HepG2 (cell line): ENCODE results near the gene CYP27A1. TPM values are rescaled to one million over a fixed set of nuclear protein-coding genes. Genes with fewer than 3 reads are reported as not detected.

Source experiments
- CHD2 ChIP-seq: IDR thresholded peaks from 2 replicates; pipeline ENCODE4 v1.6.1; 2011; ENCODE audit warnings: low read depth, low read length, improper control_type of control experiment
- KLF6 ChIP-seq: IDR thresholded peaks from 2 replicates; pipeline ENCODE4 v1.8.0; 2016; ENCODE audit warnings: missing biosample characterization, missing genetic modification reagents
- NFYC ChIP-seq: IDR thresholded peaks from 2 replicates; pipeline ENCODE4 v1.6.1; 2016; ENCODE audit warnings: missing genetic modification reagents, missing compliant biosample characterization
- PHF21A ChIP-seq: sonication (generic); formaldehyde crosslinking; IDR thresholded peaks from 2 replicates; pipeline ENCODE4 v1.5.0; 2020; ENCODE audit warnings: mild to moderate bottlenecking, missing genetic modification reagents
- RBAK ChIP-seq: sonication (generic); formaldehyde crosslinking; IDR thresholded peaks from 2 replicates; pipeline ENCODE4 v1.5.1; 2020; ENCODE audit warnings: mild to moderate bottlenecking, missing genetic modification reagents
- SETDB1 ChIP-seq: sonication (generic); formaldehyde crosslinking; IDR thresholded peaks from 2 replicates; pipeline ENCODE4 v1.5.1; 2020; ENCODE audit warnings: missing genetic modification reagents, mild to moderate bottlenecking, borderline replicate concordance
- TSC22D2 ChIP-seq: sonication (generic); formaldehyde crosslinking; IDR thresholded peaks from 2 replicates; pipeline ENCODE4 v1.5.1; 2020; ENCODE audit warnings: missing genetic modification reagents, mild to moderate bottlenecking, borderline replicate concordance
- ZBTB1 ChIP-seq: sonication (generic); formaldehyde crosslinking; IDR thresholded peaks from 2 replicates; pipeline ENCODE4 v1.4.0; 2020; ENCODE audit warnings: missing genetic modification reagents, borderline replicate concordance
- ZNF205 ChIP-seq: IDR thresholded peaks from 2 replicates; pipeline ENCODE4 v1.6.1; 2018; ENCODE audit warnings: missing biosample characterization, missing genetic modification reagents
- ZNF225 ChIP-seq: sonication (generic); formaldehyde crosslinking; IDR thresholded peaks from 2 replicates; pipeline ENCODE4 v1.4.0; 2020; ENCODE audit warnings: mild to moderate bottlenecking, missing genetic modification reagents
- ZNF431 ChIP-seq: sonication (generic); formaldehyde crosslinking; IDR thresholded peaks from 2 replicates; pipeline ENCODE4 v1.9.0; 2022; ENCODE audit warnings: missing genetic modification reagents, low read depth, mild to moderate bottlenecking, borderline replicate concordance
- ZSCAN30 ChIP-seq: sonication (generic); formaldehyde crosslinking; IDR thresholded peaks from 2 replicates; pipeline ENCODE4 v1.5.0; 2020; ENCODE audit warnings: mild to moderate bottlenecking, missing genetic modification reagents
- polyA plus RNA-seq, 8 experiments: library from polyadenylated mRNA; depleted of rRNA in 3 of 8; stranded (reverse) in 7 of 8; unstranded in 1 of 8; fragments of >200 nt; fragmentation: Illumina TruSeq in 4 of 8; extraction: Trizol in 4 of 8; gene quantifications; 2 replicates each; pipeline versions ENCODE4 v1.2.1 to v1.2.3, GENCODE V29; 2011 to 2016; ENCODE audit warnings: low read depth in 4 of 8, missing spikeins in 1 of 8, mixed read lengths in 1 of 8; ENCODE audit not compliant: insufficient read depth in 1 of 8
- total RNA-seq, 5 experiments: library from RNA; depleted of rRNA; stranded (reverse); fragments of >200 nt; fragmentation: Illumina TruSeq; extraction: Trizol; gene quantifications; 2 replicates each; pipeline ENCODE4 v1.2.3, GENCODE V29; 2016; ENCODE audit warnings: low read depth in 1 of 5
- TF ChIP-seq, protein P1 (sequence below): sonication (generic); formaldehyde crosslinking; IDR thresholded peaks from 2 replicates; pipeline ENCODE4 v1.5.0; 2020; ENCODE audit warnings: missing genetic modification reagents
- TF ChIP-seq, protein P2 (sequence below): sonication (generic); formaldehyde crosslinking; IDR thresholded peaks from 2 replicates; pipeline ENCODE4 v1.4.0; 2020; ENCODE audit warnings: mild to moderate bottlenecking, missing genetic modification reagents
- TF ChIP-seq, protein P3 (sequence below): sonication (generic); formaldehyde crosslinking; IDR thresholded peaks from 2 replicates; pipeline ENCODE4 v1.9.0; 2021; ENCODE audit warnings: missing genetic modification reagents, mild to moderate bottlenecking, borderline replicate concordance
- TF ChIP-seq, protein P4 (sequence below): sonication (generic); formaldehyde crosslinking; IDR thresholded peaks from 2 replicates; pipeline ENCODE4 v1.9.0; 2022; ENCODE audit warnings: low read depth, missing genetic modification reagents
- TF ChIP-seq, protein P5 (sequence below), 2 experiments: fragments of 450-650 bp in 1 of 2; sonication (generic) in 1 of 2; formaldehyde crosslinking; IDR thresholded peaks; 2 replicates each; pipeline versions ENCODE4 v1.5.0 to v1.8.0; 2020 to 2022; ENCODE audit warnings: mild to moderate bottlenecking in 1 of 2, missing genetic modification reagents in 1 of 2

The CYP27A1 gene
- total and polyA plus RNA-seq, 2 of the 13 experiments (the other 11 are each of a cell fraction or from before 2014, with no cell fraction given): 157 to 266 TPM

DNA sequence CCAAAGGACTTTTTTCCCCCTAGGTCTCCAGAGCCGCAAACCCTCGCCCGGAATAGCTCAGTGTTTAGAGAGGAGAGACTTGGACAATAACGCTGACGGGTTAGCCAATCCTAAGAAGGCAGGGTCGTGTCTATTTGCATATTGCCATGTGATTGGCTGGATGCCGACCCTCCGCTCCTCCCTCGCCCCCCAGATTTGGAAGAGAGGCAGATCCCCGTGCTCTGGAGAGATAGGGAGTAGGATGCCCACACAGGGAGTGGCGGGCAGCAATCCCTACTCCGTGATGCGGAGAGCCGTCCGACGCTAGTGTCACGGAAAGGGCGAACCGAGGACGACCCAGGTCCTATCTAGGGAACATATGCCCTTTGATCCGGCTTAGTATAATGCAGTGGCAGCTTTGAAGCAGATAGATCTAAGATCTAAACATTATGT lies 79.0 kb downstream of the CYP27A1 start (continued):
- TF ChIP-seq, protein P1, sequence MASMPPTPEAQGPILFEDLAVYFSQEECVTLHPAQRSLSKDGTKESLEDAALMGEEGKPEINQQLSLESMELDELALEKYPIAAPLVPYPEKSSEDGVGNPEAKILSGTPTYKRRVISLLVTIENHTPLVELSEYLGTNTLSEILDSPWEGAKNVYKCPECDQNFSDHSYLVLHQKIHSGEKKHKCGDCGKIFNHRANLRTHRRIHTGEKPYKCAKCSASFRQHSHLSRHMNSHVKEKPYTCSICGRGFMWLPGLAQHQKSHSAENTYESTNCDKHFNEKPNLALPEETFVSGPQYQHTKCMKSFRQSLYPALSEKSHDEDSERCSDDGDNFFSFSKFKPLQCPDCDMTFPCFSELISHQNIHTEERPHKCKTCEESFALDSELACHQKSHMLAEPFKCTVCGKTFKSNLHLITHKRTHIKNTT: no peak
- TF ChIP-seq ZSCAN30: no peak
- TF ChIP-seq, protein P2, sequence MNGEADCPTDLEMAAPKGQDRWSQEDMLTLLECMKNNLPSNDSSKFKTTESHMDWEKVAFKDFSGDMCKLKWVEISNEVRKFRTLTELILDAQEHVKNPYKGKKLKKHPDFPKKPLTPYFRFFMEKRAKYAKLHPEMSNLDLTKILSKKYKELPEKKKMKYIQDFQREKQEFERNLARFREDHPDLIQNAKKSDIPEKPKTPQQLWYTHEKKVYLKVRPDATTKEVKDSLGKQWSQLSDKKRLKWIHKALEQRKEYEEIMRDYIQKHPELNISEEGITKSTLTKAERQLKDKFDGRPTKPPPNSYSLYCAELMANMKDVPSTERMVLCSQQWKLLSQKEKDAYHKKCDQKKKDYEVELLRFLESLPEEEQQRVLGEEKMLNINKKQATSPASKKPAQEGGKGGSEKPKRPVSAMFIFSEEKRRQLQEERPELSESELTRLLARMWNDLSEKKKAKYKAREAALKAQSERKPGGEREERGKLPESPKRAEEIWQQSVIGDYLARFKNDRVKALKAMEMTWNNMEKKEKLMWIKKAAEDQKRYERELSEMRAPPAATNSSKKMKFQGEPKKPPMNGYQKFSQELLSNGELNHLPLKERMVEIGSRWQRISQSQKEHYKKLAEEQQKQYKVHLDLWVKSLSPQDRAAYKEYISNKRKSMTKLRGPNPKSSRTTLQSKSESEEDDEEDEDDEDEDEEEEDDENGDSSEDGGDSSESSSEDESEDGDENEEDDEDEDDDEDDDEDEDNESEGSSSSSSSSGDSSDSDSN (CRISPR knock-in tag): peak; percentile 29; the same call in 1 of the 2 replicates
- TF ChIP-seq CHD2: no peak
- no peak for TF ChIP-seq TSC22D2 (CRISPR knock-in tag)
- TF ChIP-seq KLF6: no peak
- TF ChIP-seq PHF21A (CRISPR knock-in tag): 0 out of 2 replicates have a peak, but pooled peaks have one; percentile 42
- no peak for TF ChIP-seq SETDB1
- TF ChIP-seq ZNF205 (CRISPR knock-in tag): no peak
- TF ChIP-seq RBAK (CRISPR knock-in tag): no peak
- TF ChIP-seq ZBTB1: no peak
- TF ChIP-seq, protein P3, sequence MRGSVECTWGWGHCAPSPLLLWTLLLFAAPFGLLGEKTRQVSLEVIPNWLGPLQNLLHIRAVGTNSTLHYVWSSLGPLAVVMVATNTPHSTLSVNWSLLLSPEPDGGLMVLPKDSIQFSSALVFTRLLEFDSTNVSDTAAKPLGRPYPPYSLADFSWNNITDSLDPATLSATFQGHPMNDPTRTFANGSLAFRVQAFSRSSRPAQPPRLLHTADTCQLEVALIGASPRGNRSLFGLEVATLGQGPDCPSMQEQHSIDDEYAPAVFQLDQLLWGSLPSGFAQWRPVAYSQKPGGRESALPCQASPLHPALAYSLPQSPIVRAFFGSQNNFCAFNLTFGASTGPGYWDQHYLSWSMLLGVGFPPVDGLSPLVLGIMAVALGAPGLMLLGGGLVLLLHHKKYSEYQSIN: no peak
- TF ChIP-seq ZNF431 (CRISPR knock-in tag): no peak
- TF ChIP-seq, protein P4, sequence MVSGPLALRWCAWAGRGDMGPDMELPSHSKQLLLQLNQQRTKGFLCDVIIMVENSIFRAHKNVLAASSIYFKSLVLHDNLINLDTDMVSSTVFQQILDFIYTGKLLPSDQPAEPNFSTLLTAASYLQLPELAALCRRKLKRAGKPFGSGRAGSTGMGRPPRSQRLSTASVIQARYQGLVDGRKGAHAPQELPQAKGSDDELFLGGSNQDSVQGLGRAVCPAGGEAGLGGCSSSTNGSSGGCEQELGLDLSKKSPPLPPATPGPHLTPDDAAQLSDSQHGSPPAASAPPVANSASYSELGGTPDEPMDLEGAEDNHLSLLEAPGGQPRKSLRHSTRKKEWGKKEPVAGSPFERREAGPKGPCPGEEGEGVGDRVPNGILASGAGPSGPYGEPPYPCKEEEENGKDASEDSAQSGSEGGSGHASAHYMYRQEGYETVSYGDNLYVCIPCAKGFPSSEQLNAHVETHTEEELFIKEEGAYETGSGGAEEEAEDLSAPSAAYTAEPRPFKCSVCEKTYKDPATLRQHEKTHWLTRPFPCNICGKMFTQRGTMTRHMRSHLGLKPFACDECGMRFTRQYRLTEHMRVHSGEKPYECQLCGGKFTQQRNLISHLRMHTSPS (CRISPR knock-in tag): no peak
- TF ChIP-seq ZNF225 (CRISPR knock-in tag): 0 out of 2 replicates have a peak, but pooled peaks have one; percentile 24
- TF ChIP-seq, protein P5, sequence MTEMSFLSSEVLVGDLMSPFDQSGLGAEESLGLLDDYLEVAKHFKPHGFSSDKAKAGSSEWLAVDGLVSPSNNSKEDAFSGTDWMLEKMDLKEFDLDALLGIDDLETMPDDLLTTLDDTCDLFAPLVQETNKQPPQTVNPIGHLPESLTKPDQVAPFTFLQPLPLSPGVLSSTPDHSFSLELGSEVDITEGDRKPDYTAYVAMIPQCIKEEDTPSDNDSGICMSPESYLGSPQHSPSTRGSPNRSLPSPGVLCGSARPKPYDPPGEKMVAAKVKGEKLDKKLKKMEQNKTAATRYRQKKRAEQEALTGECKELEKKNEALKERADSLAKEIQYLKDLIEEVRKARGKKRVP (CRISPR knock-in tag; IDR thresholded peaks at IDR 0.05): no peak
- TF ChIP-seq NFYC (CRISPR knock-in tag): peak; percentile 56; the same call in 1 of the 2 replicates
